NCI-H82 treated with DMSO at 0.1 percent for 48 hours (cell line): ENCODE measurements around the gene SYNPR.

ENCODE experiments used
- DNase-seq: peaks from one replicate; lab custom pipeline; 2025; ENCODE audit not compliant: unreplicated experiment; lab: John Stamatoyannopoulos, UW

Gene SYNPR

DNA sequence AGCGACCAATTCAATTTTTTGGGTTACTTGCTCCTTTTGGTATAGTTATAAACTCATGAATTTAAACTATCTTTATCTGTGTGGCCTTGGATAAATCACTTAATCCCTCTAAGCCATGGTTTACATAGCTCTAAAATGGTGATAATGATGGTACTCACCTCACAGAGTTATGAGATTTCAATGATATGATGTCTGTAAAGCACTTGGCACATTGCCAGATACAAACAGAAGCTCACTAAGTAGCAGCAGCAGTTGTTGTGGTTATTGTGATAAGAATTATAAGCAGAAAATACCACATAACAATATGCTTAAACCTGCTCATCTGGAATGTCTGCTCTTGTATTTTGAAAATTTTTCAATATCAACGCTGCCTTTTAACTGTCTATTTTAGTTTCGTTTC lies 189.3 kb downstream of the SYNPR start:
- peak; percentile 6 for DNase-seq

GRCh38 chr3:63470745-63471144 lies 192.6 kb downstream of the SYNPR start:
- DNase-seq: no peak

DNA sequence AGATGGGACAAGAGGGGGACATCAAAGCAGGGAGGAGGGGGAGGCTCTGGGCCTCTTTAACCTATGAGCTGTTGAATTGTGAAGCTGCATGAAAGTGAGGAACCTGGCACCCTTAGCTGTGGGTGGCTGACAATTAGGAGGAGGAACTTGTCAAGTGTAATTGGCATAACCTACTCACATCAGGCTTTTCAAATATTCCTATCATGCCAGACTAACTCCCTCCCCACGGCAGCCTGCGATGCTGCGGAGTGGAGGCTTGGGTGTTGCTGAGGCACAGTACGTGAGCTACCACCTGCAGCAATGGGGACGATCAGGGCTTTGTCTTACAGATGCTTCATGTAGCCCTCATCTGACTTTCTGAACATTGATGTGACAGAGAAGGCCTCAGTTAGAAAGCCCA lies 193.7 kb downstream of the SYNPR start:
- DNase-seq: no peak

DNA sequence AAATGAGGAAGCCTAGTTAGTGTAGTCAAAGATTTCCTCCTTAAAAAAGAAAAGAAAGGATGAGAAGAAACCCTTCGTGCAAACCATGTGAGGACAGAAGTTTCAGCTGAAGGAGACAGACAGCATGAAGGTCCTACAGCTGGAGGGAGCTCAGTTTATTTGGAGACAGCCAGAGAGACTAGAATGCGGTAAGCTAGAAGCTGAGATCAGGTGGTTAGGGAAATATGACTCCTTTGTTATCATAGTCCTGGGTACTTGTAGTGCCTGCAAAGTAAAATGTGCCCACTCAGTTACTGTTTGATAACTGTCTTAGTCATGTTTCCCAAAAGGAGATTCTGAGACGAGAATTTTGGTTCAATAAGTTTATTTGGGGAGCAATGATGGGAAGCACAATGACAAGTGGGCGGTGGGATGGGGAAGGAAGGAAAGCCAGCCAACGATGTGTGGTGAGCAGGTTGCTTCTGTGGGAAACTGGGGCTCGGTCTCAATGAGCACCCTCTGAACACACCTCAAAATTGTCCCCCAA lies 195.6 kb downstream of the SYNPR start:
- no peak for DNase-seq

GRCh38 chr3:63474828-63475518 lies 196.9 kb downstream of the SYNPR start:
- DNase-seq: no peak

- no peak for DNase-seq
Observed at GRCh38 chr3:63477494-63478129, 199.5 kb downstream of the SYNPR start.

- DNase-seq: no peak
Observed at GRCh38 chr3:63478990-63479660, 201.0 kb downstream of the SYNPR start.

- DNase-seq: no peak
Observed at GRCh38 chr3:63479661-63480035, 201.5 kb downstream of the SYNPR start.

GRCh38 chr3:63481627-63482026 lies 203.5 kb downstream of the SYNPR start:
- no peak for DNase-seq

GRCh38 chr3:63482341-63482740 lies 204.2 kb downstream of the SYNPR start:
- no peak for DNase-seq

DNA sequence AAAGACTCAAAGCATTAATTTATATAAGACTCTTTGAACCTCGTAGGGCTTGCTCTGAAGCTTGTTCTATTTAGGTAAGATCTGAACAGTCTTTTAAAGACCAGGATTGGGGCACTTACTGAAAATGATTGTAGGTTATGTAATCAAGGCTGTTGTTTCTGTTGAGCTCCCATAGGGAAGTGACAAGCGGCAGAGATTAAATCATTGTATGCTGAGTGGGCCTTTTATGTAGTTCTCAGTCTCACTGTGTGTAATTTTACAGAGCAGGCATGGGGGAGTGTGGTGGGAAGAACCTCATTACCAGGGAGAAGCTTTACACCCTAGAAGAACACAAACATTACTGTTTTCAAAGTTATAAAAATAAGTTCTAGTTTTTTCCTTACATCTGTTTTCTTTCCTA lies 214.4 kb downstream of the SYNPR start:
- no peak for DNase-seq

GRCh38 chr3:63493101-63493500 lies 215.0 kb downstream of the SYNPR start:
- DNase-seq: no peak

DNA sequence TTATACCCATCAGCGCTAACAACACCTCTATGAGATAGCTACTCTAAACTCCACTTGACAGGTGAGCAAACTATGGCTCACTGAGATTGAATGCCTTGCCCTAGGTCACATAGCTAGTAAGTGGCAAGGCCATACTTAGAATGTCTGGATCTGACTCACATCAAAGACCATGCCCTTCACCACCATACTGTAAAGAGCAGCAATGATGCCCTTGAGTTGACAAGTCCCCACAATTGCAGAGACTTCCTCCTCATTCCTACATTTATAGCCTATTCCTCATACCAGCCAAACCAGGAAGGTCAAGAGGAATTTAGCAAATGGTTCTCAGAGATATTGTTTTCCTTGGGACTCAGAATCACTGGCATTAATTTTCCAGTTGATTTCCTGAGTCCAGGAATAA lies 216.5 kb downstream of the SYNPR start:
- no peak for DNase-seq

GRCh38 chr3:63497641-63498040 lies 219.5 kb downstream of the SYNPR start:
- DNase-seq: no peak

GRCh38 chr3:63500196-63500595 lies 222.1 kb downstream of the SYNPR start:
- no peak for DNase-seq

GRCh38 chr3:63508305-63508704 lies 230.2 kb downstream of the SYNPR start:
- no peak for DNase-seq

DNA sequence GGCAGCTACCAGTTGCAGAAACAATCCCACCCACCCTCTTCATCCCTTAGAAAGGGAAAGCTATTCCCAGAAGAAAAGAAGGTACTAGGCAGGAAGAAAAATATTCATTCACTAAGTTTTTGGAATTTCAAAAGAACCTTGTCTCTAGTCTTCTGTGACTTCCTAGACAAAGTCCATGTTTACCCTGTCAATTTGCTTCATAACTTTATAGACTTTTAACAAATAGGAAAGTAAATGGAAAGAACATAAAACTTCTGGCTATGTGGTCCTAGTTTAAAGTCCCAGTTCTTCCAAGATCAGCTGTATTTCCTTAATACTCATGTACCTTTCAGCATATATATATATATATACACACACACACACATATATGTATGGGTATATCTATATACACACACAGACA lies 230.7 kb downstream of the SYNPR start:
- no peak for DNase-seq

DNA sequence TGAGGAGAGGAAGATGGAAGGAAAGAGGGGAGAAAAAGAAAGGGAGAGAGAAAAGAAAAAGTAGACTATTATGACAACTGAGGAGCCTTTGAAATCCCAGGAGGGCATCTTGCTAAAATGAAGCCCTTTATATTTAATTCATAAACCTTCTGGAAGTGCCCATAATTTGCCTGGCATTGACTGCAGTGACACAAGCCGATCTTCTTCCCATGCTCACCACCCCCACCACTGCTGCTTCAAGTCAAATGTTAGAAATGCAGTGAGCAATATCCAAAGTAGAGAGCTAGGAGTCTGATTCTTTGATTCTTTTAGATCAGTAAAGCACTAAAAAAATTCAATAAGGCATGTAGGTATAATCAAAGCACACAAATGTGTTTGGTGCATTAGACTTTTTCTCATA lies 235.7 kb downstream of the SYNPR start:
- DNase-seq: no peak

- DNase-seq: no peak
Observed at GRCh38 chr3:63514678-63515077, 236.6 kb downstream of the SYNPR start.

- DNase-seq: no peak
Observed at GRCh38 chr3:63519426-63519825, 241.3 kb downstream of the SYNPR start.

- DNase-seq: no peak
Observed at GRCh38 chr3:63521657-63522056, 243.5 kb downstream of the SYNPR start.

- no peak for DNase-seq
Observed at GRCh38 chr3:63523100-63523499, 245.0 kb downstream of the SYNPR start.
